Ishikawa (cell line): ENCODE data around the gene ADIG.

ENCODE experiments used
- CEBPB ChIP-seq: IDR thresholded peaks from 2 replicates; pipeline ENCODE4 v1.6.1; 2012
- CREB1 ChIP-seq: IDR thresholded peaks from 2 replicates; pipeline ENCODE4 v1.6.1; 2012; ENCODE audit warnings: low read depth
- EGR1 ChIP-seq: IDR thresholded peaks from 2 replicates; pipeline ENCODE4 v1.6.1; 2012
- EP300 ChIP-seq: IDR thresholded peaks from 2 replicates; pipeline ENCODE4 v1.6.1; 2012; ENCODE audit warnings: borderline replicate concordance
- FOXM1 ChIP-seq: IDR thresholded peaks from 2 replicates; pipeline ENCODE4 v1.6.1; 2012; ENCODE audit warnings: low read depth, borderline replicate concordance
- NFIC ChIP-seq: IDR thresholded peaks from 2 replicates; pipeline ENCODE4 v1.6.1; 2012
- RAD21 ChIP-seq: IDR thresholded peaks from 2 replicates; pipeline ENCODE4 v1.6.1; 2012; ENCODE audit warnings: low read depth
- TAF1 ChIP-seq: IDR thresholded peaks from 2 replicates; pipeline ENCODE4 v1.6.1; 2012; ENCODE audit warnings: low read depth, mild to moderate bottlenecking
- TCF12 ChIP-seq: IDR thresholded peaks from 2 replicates; pipeline ENCODE4 v1.6.1; 2012; ENCODE audit warnings: low read depth
- TEAD4 ChIP-seq: IDR thresholded peaks from 2 replicates; pipeline ENCODE4 v1.6.1; 2012
- YY1 ChIP-seq: IDR thresholded peaks from 2 replicates; pipeline ENCODE4 v1.6.1; 2012; ENCODE audit warnings: low read depth
- ZBTB7A ChIP-seq: IDR thresholded peaks from 2 replicates; pipeline ENCODE4 v1.6.1; 2012; ENCODE audit warnings: low read depth
- TF ChIP-seq, protein P1 (sequence below): IDR thresholded peaks from 2 replicates; pipeline ENCODE4 v1.6.1; 2012
- TF ChIP-seq, protein P2 (sequence below): IDR thresholded peaks from 2 replicates; pipeline ENCODE4 v1.6.1; 2012
- TF ChIP-seq, protein P3 (sequence below): IDR thresholded peaks from 2 replicates; pipeline ENCODE4 v1.6.1; 2012; ENCODE audit warnings: low read depth, mild to moderate bottlenecking

Gene ADIG

DNA sequence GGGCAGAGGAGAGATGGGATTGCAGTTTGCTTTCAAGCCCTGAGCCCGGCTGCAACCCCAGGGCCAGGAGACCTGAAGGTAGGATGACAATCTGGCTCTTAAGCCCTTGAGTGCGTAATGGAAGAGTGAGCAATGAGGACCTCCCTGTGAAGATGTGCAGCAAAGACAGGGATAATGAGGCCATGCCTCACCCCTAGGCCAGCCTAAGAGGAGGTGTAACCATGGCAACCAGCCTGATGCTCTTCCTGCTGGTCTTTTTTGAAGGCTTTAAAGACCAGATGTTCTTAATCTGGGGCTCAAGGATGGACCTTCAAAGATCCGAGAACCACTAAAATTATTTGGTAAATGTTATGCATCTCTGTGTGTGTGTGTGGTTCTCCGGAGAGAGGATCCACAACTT lies 28.8 kb downstream of the ADIG start:
- TF ChIP-seq EP300 (no peak), RAD21 (no peak)

DNA sequence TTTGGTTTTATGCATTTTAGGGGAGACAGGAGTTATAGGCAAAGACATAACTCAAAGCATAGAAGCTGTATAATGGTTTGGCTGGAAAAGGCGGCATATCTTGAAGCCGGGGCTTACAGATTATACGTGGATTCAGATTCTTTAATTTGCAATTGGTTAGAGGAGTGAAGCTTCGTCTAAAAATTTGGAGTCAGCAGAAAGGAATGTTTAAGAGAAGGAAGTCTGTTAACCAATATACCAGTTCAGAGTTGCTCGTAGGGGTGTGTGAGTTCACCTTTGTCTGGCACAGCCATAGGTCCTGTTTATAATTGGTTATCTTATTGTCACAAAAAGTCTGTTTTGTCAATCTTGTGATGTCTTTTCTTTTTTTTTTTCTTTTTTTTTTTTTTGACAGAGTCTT lies 29.5 kb downstream of the ADIG start:
- TF ChIP-seq EP300: no peak
- no peak for TF ChIP-seq CREB1
- TF ChIP-seq, protein P1, sequence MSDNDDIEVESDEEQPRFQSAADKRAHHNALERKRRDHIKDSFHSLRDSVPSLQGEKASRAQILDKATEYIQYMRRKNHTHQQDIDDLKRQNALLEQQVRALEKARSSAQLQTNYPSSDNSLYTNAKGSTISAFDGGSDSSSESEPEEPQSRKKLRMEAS: no peak
- TF ChIP-seq EGR1: no peak
- no peak for TF ChIP-seq NFIC

DNA sequence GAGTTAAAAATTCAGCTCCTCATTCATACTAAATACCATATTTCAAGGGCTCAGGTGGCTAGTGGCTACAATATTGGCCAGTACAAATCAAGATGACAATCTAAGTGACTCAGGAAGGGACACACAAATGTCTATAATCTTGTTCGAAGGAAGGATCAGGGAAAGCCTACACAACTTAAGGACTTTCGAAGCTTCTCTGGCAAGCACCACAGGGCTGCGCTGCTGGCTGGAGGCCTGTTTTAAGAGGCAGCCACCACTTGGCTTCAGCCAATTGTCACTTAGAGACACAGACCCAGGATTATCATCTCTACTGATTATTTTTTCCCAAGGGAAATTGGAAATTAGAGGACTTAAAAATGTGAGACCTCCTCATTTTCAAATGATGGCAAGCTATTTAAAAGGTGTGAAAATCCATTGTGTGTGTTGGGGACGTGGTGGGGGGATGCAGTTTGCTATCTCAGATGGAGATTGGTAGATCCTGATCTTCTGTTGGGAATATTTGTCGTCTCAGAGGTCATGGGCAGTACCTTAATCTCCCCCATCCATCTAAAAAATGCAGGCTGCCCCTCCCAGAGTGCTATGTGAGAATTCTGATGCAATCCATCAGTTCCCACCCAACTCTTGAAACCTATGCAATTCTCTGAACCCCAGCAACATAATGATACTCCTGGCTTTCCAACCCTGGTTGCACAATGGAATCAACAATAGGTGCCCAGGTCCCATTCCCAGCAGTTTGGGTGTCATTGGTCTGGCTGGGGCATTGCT lies 31.9 kb downstream of the ADIG start:
- TF ChIP-seq RAD21 (no peak), TEAD4 (no peak)
- TF ChIP-seq, protein P1: no peak

DNA sequence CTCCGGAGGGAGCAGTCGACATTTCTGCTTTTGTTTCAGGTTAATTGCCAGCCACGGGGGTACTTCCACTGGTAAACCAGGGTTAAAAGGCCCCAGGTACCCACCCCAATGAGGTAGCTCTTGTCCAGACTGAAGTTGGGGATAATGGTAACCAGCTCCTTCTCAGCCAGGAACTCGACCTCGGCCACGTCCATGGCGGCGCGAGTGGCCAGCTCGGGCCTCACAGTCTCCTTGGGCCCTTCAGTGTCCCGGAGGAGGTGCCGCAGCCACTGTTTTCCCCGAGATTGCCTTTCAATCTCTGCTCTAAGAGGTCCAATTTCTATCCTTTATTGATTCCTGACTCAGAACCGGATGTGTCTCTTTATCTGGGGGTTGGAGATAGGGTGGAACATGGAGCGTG lies 34.3 kb downstream of the ADIG start:
- TF ChIP-seq TCF12 (no peak), NFIC (no peak), RAD21 (no peak)
- TF ChIP-seq, protein P1: no peak

DNA sequence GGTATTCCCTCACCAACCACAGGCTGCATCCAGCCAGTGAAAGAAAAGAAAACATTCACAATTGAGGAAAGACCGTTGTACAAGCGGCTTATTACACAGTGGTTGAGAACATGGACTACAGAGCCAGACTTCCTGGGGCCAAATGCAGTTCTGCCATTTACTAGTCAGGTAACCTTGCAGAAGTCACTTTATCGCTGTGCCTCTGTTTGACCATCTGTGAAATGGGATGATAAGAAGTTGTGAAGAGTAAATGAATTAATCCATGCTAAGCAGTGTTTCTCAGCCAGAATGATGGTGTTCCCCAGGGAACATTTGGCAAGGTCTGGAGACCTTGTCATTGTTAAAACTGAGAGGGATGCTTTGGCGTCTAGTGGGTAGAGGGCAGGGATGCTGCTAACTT lies 35.5 kb downstream of the ADIG start:
- TF ChIP-seq, protein P2, sequence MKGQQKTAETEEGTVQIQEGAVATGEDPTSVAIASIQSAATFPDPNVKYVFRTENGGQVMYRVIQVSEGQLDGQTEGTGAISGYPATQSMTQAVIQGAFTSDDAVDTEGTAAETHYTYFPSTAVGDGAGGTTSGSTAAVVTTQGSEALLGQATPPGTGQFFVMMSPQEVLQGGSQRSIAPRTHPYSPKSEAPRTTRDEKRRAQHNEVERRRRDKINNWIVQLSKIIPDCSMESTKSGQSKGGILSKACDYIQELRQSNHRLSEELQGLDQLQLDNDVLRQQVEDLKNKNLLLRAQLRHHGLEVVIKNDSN: no peak
- no peak for TF ChIP-seq ZBTB7A
- TF ChIP-seq, protein P1: no peak

DNA sequence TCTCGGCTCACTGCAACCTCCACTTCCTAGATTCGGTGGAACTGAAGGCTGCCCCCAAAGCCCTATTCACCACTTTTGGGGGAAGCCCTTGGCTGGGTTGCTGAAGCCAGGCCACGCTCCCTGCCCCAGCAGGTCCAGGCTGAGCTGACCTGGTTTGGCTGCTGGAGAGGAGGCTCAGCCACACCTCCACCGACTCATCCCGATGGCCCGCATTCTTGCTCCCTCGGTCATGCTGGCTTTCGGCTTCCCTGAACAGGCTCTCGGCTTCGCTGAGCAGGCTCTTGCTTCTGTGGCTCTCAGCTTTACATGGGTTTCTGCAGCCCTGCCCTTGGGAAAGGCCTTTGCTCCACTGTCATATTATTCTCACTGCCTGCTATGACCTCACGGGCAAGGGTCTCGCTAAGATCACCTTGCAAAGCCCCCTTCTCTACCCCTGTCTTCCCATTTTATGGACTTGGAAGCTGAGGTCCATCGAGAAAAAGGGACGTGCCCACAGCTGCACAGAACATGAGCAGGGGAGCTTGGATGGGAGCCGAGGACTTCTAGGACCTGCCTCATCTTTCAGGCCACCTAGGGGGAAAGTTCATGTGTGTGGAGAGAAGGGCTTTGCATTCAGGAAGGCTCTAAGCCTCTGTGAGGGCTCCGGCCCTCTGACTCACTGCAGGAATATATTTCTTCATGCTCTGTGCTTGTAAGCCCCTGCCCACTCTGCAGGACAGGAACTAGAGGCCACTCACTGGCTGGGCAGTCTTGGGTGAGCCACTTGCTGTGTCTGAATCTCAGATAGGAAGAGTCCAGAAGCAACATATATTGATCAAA lies 36.2 kb downstream of the ADIG start:
- no peak for TF ChIP-seq YY1
- no peak for TF ChIP-seq EP300
- peak; percentile 64 for TF ChIP-seq TEAD4

DNA sequence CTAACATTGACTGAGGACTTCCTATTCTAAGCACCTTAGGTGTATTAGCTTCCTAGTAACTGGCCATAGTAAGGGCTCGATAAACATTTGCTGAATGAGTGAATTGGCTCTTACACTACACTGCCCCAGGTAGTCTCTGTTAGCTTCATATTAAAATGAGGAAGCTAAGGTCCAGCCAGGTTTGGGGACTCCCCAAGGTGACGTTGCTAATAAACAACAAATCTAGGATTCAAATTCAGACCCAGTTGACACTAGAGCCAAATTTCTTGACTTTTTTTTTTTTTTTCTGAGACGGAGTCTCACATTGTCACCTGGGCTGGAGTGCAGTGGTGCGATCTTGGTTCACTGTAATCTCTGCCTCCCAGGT lies 36.8 kb downstream of the ADIG start:
- TF ChIP-seq CEBPB: no peak
- no peak for TF ChIP-seq RAD21
- no peak for TF ChIP-seq TCF12
- TF ChIP-seq EP300: no peak

DNA sequence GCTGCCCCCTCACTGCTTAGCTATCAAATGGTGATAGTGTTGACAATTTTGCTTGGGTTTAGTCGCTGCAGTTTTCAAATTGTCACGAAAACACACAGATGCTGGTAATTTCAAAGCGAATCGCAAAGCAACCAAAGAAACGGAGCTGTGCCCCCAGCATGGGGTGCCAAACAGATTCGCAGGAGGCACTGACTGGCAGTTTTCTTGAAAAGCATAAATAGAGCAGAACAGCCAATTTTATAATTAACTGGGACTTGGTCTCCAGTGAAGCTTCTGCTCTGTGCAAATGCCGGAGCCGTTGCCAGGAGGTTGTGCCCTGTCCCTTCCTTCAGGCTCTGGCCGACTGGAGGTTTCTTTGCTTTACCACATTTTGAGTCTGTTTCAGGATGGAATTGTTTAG lies 39.4 kb downstream of the ADIG start:
- TF ChIP-seq CREB1 (no peak), TAF1 (no peak), CEBPB (no peak), YY1 (no peak), EP300 (no peak), ZBTB7A (no peak), EGR1 (no peak), TCF12 (no peak), FOXM1 (no peak), NFIC (no peak), RAD21 (no peak), TEAD4 (no peak)
- TF ChIP-seq, protein P3, sequence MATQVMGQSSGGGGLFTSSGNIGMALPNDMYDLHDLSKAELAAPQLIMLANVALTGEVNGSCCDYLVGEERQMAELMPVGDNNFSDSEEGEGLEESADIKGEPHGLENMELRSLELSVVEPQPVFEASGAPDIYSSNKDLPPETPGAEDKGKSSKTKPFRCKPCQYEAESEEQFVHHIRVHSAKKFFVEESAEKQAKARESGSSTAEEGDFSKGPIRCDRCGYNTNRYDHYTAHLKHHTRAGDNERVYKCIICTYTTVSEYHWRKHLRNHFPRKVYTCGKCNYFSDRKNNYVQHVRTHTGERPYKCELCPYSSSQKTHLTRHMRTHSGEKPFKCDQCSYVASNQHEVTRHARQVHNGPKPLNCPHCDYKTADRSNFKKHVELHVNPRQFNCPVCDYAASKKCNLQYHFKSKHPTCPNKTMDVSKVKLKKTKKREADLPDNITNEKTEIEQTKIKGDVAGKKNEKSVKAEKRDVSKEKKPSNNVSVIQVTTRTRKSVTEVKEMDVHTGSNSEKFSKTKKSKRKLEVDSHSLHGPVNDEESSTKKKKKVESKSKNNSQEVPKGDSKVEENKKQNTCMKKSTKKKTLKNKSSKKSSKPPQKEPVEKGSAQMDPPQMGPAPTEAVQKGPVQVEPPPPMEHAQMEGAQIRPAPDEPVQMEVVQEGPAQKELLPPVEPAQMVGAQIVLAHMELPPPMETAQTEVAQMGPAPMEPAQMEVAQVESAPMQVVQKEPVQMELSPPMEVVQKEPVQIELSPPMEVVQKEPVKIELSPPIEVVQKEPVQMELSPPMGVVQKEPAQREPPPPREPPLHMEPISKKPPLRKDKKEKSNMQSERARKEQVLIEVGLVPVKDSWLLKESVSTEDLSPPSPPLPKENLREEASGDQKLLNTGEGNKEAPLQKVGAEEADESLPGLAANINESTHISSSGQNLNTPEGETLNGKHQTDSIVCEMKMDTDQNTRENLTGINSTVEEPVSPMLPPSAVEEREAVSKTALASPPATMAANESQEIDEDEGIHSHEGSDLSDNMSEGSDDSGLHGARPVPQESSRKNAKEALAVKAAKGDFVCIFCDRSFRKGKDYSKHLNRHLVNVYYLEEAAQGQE: no peak
- TF ChIP-seq, protein P2: no peak
